ENCODE results near the gene ZFX. TPM values are rescaled to one million over a fixed set of nuclear protein-coding genes. Genes with fewer than 3 reads are reported as not detected.
A peak's percentile ranks its signal among the peaks of the same experiment; 100 is the strongest.

The ZFX gene
- total RNA-seq, 3 donors from 2014 or later (not counting 1 experiment from before 2014, with no cell fraction given), result 60.9 to 123 (median 63.0) TPM

DNA sequence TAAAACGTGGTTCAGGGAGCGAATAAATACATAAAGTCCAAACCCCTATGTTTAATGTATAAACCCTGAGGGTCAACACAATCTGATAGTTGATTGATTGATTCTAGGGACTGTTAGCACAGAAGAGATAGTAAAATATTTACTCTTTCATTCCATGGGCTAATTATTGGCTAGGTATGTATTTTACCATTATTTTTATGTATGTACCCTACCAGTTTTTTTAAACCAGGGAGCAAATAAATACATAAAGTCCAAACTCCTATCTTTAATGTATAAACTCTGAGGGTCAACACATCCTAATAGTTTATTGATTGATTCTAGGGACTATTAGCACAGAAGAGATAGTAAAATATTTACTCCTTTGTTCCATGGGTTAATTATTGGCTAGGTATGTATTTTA lies 40.0 kb downstream of the ZFX start:
- intact Hi-C loops (cut with micrococcal nuclease), result no loop called here
- no peaks in the 10 kb centered on the region for H3K9me3 Mint-ChIP-seq

DNA sequence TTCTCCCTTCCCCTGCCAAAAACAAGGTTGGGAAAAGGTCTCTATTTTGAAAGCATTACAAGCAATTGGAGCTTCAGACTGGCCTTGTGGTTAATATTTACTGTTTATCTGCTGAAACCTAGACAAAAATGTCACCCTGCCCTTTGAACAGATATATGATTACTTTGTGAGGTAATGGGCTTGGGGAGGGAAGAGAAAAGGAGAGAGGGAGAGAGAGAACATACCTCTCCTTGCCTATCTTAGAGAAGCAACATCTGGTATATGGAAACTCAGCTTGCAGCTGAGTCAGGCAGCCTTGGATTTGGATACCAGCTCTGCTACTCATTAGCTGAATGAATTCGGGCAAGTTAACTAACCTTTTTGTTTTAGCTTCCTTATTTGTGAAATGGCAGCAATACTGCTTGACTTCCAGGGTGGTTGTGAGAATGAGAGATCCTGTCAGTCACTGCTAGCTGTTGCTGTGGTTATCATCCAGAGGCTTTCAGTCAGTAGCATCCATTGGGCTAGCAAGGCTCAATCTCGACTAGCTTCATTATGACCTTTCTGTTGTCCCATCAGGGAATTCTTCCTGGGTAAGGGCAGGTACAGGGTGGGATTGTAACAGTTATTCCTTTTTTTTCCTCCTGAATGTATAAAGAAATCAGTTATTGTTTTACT lies 41.1 kb downstream of the ZFX start:
- Mint-ChIP-seq H3K27ac (peak overlapping the region; percentile 76 to 83), H3K4me1 (peaks cover 52 to 73% of the 10 kb centered on the region in 2 donors), H3K36me3 (no peaks in the 10 kb centered on the region), H3K9me3 (no peaks in the 10 kb centered on the region), H3K27me3 (ENCODE audit: low read depth in 2 of 2) (no peaks in the 10 kb centered on the region), H3K4me3 (peak overlapping the region; percentile 10)
- no peak for ATAC-seq
- intact Hi-C loops (cut with micrococcal nuclease), result no loop called here
- WGBS (ENCODE audit: insufficient coverage), result 13% methylated on average over 1 of the region's 2 CpGs
- TF ChIP-seq, protein P1, sequence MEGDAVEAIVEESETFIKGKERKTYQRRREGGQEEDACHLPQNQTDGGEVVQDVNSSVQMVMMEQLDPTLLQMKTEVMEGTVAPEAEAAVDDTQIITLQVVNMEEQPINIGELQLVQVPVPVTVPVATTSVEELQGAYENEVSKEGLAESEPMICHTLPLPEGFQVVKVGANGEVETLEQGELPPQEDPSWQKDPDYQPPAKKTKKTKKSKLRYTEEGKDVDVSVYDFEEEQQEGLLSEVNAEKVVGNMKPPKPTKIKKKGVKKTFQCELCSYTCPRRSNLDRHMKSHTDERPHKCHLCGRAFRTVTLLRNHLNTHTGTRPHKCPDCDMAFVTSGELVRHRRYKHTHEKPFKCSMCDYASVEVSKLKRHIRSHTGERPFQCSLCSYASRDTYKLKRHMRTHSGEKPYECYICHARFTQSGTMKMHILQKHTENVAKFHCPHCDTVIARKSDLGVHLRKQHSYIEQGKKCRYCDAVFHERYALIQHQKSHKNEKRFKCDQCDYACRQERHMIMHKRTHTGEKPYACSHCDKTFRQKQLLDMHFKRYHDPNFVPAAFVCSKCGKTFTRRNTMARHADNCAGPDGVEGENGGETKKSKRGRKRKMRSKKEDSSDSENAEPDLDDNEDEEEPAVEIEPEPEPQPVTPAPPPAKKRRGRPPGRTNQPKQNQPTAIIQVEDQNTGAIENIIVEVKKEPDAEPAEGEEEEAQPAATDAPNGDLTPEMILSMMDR (IDR thresholded peaks at IDR 0.05), result no peak
- Histone ChIP-seq H3K27ac (ENCODE audit: low read length) (no peak overlapping the region), H3K9me3 (ENCODE audit: control insufficient read depth, insufficient read depth, low read length) (no peaks in the 10 kb centered on the region), H3K4me3 (ENCODE audit: low read length) (no peak overlapping the region), H3K27me3 (ENCODE audit: control insufficient read depth, insufficient read depth, low read length) (no peaks in the 10 kb centered on the region), H3K4me1 (ENCODE audit: control insufficient read depth, insufficient read depth, low read length) (peaks cover 3% of the 10 kb centered on the region), H3K36me3 (ENCODE audit: control insufficient read depth, insufficient read depth, low read length) (peaks cover 2% of the 10 kb centered on the region)
- DNase-seq, result no peak

More for the DNA sequence above, 40.0 kb downstream of the ZFX start:
- WGBS (ENCODE audit: insufficient coverage), result no CpG with 5 or more reads among the region's 2 CpGs
- Mint-ChIP-seq H3K27ac (peak overlapping the region in 1 of 2 donors; percentile 59), H3K4me1 (peaks cover 50 to 68% of the 10 kb centered on the region in 2 donors), H3K36me3 (no peaks in the 10 kb centered on the region), H3K27me3 (ENCODE audit: low read depth in 2 of 2) (no peaks in the 10 kb centered on the region), H3K4me3 (no peak overlapping the region)
- no peaks in the 10 kb centered on the region for H3K9me3 ChIP-seq (ENCODE audit: control insufficient read depth, insufficient read depth, low read length)
- DNase-seq, result no peak
- no peak overlapping the region for H3K27ac ChIP-seq (ENCODE audit: low read length)
- peaks cover 5% of the 10 kb centered on the region for H3K4me1 ChIP-seq (ENCODE audit: control insufficient read depth, insufficient read depth, low read length)
- no peak overlapping the region for H3K4me3 ChIP-seq (ENCODE audit: low read length)
- no peaks in the 10 kb centered on the region for H3K27me3 ChIP-seq (ENCODE audit: control insufficient read depth, insufficient read depth, low read length)
- TF ChIP-seq, protein P1 (IDR thresholded peaks at IDR 0.05), result no peak
- H3K36me3 ChIP-seq (ENCODE audit: control insufficient read depth, insufficient read depth, low read length), result peaks cover 2% of the 10 kb centered on the region
- ATAC-seq, result no peak

DNA sequence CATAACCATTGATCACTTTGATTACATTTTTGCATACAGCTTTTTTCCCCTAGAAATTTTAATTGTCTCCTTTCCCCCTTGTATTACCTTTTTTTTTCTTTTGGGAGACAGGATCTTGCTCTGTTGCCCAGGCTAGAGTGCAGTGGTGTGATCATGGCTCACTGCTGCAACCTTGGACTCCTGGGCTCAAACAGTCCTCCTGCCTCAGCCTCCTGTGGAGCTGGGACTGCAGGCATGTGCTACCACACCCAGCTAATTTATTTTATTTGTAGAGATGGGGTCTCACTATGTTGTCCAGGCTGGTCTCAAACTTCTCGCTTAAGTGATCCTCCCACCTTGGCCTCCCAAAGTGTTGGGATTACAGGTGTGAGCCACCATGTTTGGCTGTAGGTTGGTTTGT lies 47.0 kb downstream of the ZFX start:
- Mint-ChIP-seq H3K27ac (peak overlapping the region; percentile 24 to 73), H3K27me3 (ENCODE audit: low read depth in 2 of 2) (no peaks in the 10 kb centered on the region), H3K4me1 (peaks cover 54 to 72% of the 10 kb centered on the region in 2 donors), H3K36me3 (no peaks in the 10 kb centered on the region), H3K4me3 (no peak overlapping the region), H3K9me3 (no peaks in the 10 kb centered on the region)
- H3K27ac ChIP-seq (ENCODE audit: low read length), result no peak overlapping the region
- TF ChIP-seq, protein P1 (IDR thresholded peaks at IDR 0.05), result no peak
- intact Hi-C loops (cut with micrococcal nuclease), result no loop called here
- no peaks in the 10 kb centered on the region for H3K36me3 ChIP-seq (ENCODE audit: control insufficient read depth, insufficient read depth, low read length)
- ATAC-seq (no peak), DNase-seq (no peak)
- H3K27me3 ChIP-seq (ENCODE audit: control insufficient read depth, insufficient read depth, low read length), result no peaks in the 10 kb centered on the region
- H3K4me1 ChIP-seq (ENCODE audit: control insufficient read depth, insufficient read depth, low read length), result peaks cover 5% of the 10 kb centered on the region
- H3K4me3 ChIP-seq (ENCODE audit: low read length), result no peak overlapping the region
- no CpG with 5 or more reads among the region's 1 CpG for WGBS (ENCODE audit: insufficient coverage)
- H3K9me3 ChIP-seq (ENCODE audit: control insufficient read depth, insufficient read depth, low read length), result no peaks in the 10 kb centered on the region

DNA sequence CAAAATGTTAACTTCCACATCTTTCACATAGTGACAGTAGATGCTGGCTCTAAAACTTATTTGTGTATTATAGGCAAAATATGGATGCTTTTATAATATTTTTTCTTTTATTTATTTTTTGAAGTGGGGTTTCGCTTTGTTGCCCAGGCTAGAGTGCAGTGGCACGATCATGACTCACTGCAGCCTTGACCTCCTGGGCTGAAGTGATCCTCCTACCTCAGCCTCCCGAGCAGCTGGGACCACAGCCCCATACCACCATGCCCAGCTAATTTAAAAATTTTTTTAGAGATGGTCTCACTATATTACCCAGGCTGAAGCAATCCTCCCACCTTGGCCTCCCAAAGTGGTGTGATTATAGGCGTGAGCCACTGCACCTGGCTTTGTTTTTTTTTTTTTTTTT lies 48.6 kb downstream of the ZFX start:
- peaks cover 61 to 77% of the 10 kb centered on the region in 2 donors for H3K4me1 Mint-ChIP-seq
- Histone ChIP-seq H3K9me3 (ENCODE audit: control insufficient read depth, insufficient read depth, low read length) (no peaks in the 10 kb centered on the region), H3K36me3 (ENCODE audit: control insufficient read depth, insufficient read depth, low read length) (peaks cover 2% of the 10 kb centered on the region), H3K4me3 (ENCODE audit: low read length) (no peak overlapping the region), H3K4me1 (ENCODE audit: control insufficient read depth, insufficient read depth, low read length) (peaks cover 5% of the 10 kb centered on the region), H3K27me3 (ENCODE audit: control insufficient read depth, insufficient read depth, low read length) (no peaks in the 10 kb centered on the region), H3K27ac (ENCODE audit: low read length) (no peak overlapping the region)
- no peaks in the 10 kb centered on the region for H3K9me3 Mint-ChIP-seq
- no peak for DNase-seq
- H3K27ac Mint-ChIP-seq, result peak overlapping the region; percentile 32 to 67
- ATAC-seq, result no peak
- intact Hi-C loops (cut with micrococcal nuclease), result no loop called here
- TF ChIP-seq, protein P1 (IDR thresholded peaks at IDR 0.05), result no peak
- WGBS (ENCODE audit: insufficient coverage), result 100% methylated on average over 3 of the region's 4 CpGs
- H3K36me3 Mint-ChIP-seq, result no peaks in the 10 kb centered on the region
- no peak overlapping the region for H3K4me3 Mint-ChIP-seq
- H3K27me3 Mint-ChIP-seq (ENCODE audit: low read depth in 2 of 2), result no peaks in the 10 kb centered on the region

All from natural killer cell (primary cell).